Tibial nerve (tissue), 3 donors: ENCODE data around the gene NPLOC4.

ENCODE experiments used
- CTCF ChIP-seq, 5 experiments: fragments of 200-600 bp in 3 of 5; fragments of 450-650 bp in 2 of 5; sonication (generic) in 3 of 5; IDR thresholded peaks; one replicate each; pipeline ENCODE4 v1.5.1; 2016 to 2019; ENCODE audit warnings: antibody characterized with exemption in 5 of 5, mild to moderate bottlenecking in 3 of 5, moderate library complexity in 2 of 5
- POLR2A ChIP-seq, 2 donors: fragments of 450-650 bp; IDR thresholded peaks; one replicate each; pipeline ENCODE4 v1.6.1; 2017; ENCODE audit warnings: antibody characterized with exemption in 2 of 2, mild to moderate bottlenecking in 2 of 2, moderate library complexity in 2 of 2

GRCh38 chr17:81510785-81511553 is 125.9 kb downstream of the NPLOC4 start:
- TF ChIP-seq CTCF (IDR thresholded peaks at IDR 0.05) (no peak), POLR2A (IDR thresholded peaks at IDR 0.05) (no peak)
